ENCODE data around the gene CDK19. TPM values are rescaled to one million over a fixed set of nuclear protein-coding genes. Genes with fewer than 3 reads are reported as not detected.

Gene CDK19
- total and polyA plus RNA-seq, 2 of the 13 experiments (the other 11 are each of a cell fraction or from before 2014, with no cell fraction given), result 13.4 to 27.0 TPM

DNA sequence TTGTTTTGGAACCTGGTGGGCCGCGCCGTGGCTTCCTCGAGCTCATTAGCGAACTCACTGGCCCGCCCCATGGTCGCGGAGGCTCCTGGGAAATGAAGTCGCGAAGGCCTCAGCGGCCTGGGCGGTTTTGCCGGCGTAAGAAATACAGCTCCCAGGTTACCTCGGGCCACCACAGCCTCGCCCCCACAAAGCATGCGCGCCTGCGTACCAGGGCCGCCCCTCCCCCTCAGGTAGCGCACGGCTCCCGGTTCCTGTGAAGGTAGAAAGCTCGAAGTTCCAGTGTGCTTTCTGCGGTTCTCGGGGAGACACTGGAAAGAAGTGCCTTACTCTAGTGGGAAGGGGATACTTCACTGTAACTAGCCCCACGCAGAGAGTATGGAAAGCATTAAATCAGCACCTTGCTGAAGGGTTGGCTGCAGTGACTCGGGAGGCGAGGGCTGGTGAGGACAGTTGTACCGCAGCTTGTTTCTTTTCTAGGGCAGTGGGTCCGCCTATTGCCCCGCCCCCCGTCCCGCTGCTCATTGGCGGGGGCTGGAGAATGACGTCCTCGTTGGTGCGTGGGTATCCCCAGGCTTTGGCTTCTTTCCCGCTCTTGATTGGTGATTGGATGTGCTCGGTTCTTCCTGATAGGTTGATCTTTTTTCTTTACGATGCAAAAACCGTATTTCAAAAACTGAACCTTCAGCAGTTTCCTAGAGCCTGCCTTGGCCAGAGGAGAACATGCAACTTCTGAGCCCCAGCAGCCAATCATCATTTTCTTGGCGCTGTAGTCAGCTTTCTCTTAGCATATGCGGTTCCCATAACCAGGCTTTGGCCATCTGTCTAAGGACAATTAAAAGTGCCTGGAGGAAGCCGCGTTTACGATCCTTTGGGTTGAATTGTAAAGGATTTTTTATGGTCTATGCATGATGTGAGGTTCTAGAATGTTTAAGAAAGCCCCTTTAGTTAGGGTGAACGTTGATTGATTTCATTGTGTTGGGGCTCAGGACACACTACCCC, at the start of gene CDK19 (continued):
- TF ChIP-seq ATAD3A (CRISPR knock-in tag; IDR thresholded peaks at IDR 0.05) (no peak), ZNF441 (CRISPR knock-in tag; IDR thresholded peaks at IDR 0.05; ENCODE audit: borderline replicate concordance) (no peak; the same call in 1 of the 2 replicates), MYC (CRISPR knock-in tag; IDR thresholded peaks at IDR 0.05; ENCODE audit: borderline replicate concordance) (0 out of 2 replicates have a peak, but pooled peaks have one; percentile 69), MAFF (IDR thresholded peaks at IDR 0.05; ENCODE audit: low read depth, low read length) (peak; percentile 96), SP2 (CRISPR knock-in tag; IDR thresholded peaks at IDR 0.05) (peak; percentile 79), SMAD9 (CRISPR knock-in tag; IDR thresholded peaks at IDR 0.05) (no peak), SRY (CRISPR knock-in tag; IDR thresholded peaks at IDR 0.05) (no peak), HDAC6 (IDR thresholded peaks at IDR 0.05; ENCODE audit: low read depth, low read length) (no peak), CBX2 (IDR thresholded peaks at IDR 0.05; ENCODE audit: low read depth, low read length) (no peak), CBX2 (CRISPR knock-in tag; IDR thresholded peaks at IDR 0.05; ENCODE audit: low read depth) (no peak), PHB2 (IDR thresholded peaks at IDR 0.05; ENCODE audit: partially characterized antibody) (no peak), ZNF232 (CRISPR knock-in tag; IDR thresholded peaks at IDR 0.05; ENCODE audit: borderline replicate concordance) (no peak), XRCC5 (optimal IDR thresholded peaks at IDR 0.05; ENCODE audit: low read length) (peak; percentile 9), ZNF256 (CRISPR knock-in tag; conservative IDR thresholded peaks at IDR 0.05) (0 out of 2 replicates have a peak, but pooled peaks have one; percentile 39), ZNF878 (CRISPR knock-in tag; IDR thresholded peaks at IDR 0.05) (no peak), JUND (CRISPR knock-in tag; IDR thresholded peaks at IDR 0.05) (no peak)
- TF ChIP-seq, protein P1, sequence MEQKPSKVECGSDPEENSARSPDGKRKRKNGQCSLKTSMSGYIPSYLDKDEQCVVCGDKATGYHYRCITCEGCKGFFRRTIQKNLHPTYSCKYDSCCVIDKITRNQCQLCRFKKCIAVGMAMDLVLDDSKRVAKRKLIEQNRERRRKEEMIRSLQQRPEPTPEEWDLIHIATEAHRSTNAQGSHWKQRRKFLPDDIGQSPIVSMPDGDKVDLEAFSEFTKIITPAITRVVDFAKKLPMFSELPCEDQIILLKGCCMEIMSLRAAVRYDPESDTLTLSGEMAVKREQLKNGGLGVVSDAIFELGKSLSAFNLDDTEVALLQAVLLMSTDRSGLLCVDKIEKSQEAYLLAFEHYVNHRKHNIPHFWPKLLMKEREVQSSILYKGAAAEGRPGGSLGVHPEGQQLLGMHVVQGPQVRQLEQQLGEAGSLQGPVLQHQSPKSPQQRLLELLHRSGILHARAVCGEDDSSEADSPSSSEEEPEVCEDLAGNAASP (CRISPR knock-in tag; IDR thresholded peaks at IDR 0.05; ENCODE audit: borderline replicate concordance), result peak; percentile 62; the same call in 1 of the 2 replicates
- TF ChIP-seq, protein P2, sequence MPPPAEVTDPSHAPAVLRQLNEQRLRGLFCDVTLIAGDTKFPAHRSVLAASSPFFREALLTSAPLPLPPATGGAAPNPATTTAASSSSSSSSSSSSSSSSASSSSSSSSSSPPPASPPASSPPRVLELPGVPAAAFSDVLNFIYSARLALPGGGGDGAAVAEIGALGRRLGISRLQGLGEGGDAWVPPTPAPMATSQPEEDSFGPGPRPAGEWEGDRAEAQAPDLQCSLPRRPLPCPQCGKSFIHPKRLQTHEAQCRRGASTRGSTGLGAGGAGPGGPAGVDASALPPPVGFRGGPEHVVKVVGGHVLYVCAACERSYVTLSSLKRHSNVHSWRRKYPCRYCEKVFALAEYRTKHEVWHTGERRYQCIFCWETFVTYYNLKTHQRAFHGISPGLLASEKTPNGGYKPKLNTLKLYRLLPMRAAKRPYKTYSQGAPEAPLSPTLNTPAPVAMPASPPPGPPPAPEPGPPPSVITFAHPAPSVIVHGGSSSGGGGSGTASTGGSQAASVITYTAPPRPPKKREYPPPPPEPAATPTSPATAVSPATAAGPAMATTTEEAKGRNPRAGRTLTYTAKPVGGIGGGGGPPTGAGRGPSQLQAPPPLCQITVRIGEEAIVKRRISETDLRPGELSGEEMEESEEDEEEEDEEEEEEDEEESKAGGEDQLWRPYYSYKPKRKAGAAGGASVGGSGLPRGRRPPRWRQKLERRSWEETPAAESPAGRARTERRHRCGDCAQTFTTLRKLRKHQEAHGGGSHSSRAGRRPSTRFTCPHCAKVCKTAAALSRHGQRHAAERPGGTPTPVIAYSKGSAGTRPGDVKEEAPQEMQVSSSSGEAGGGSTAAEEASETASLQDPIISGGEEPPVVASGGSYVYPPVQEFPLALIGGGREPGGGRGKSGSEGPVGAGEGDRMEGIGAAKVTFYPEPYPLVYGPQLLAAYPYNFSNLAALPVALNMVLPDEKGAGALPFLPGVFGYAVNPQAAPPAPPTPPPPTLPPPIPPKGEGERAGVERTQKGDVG (CRISPR knock-in tag; IDR thresholded peaks at IDR 0.05; ENCODE audit: borderline replicate concordance), result no peak
- TF ChIP-seq, protein P3, sequence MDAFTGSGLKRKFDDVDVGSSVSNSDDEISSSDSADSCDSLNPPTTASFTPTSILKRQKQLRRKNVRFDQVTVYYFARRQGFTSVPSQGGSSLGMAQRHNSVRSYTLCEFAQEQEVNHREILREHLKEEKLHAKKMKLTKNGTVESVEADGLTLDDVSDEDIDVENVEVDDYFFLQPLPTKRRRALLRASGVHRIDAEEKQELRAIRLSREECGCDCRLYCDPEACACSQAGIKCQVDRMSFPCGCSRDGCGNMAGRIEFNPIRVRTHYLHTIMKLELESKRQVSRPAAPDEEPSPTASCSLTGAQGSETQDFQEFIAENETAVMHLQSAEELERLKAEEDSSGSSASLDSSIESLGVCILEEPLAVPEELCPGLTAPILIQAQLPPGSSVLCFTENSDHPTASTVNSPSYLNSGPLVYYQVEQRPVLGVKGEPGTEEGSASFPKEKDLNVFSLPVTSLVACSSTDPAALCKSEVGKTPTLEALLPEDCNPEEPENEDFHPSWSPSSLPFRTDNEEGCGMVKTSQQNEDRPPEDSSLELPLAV (CRISPR knock-in tag; conservative IDR thresholded peaks at IDR 0.05; ENCODE audit: low read depth), result no peak
- TF ChIP-seq, protein P4, sequence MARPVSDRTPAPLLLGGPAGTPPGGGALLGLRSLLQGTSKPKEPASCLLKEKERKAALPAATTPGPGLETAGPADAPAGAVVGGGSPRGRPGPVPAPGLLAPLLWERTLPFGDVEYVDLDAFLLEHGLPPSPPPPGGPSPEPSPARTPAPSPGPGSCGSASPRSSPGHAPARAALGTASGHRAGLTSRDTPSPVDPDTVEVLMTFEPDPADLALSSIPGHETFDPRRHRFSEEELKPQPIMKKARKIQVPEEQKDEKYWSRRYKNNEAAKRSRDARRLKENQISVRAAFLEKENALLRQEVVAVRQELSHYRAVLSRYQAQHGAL (CRISPR knock-in tag; IDR thresholded peaks at IDR 0.05; ENCODE audit: not compliant biosample characterization), result no peak

All from HepG2 (cell line).